HG03439 (cell line): Measurements from ENCODE around the gene TBC1D7.

Experiments
- ATAC-seq: cut with Tn5 transposase; IDR thresholded peaks from one replicate; pipeline ENCODE4 v1.9.1; 2021; ENCODE audit warnings: mild to moderate bottlenecking, moderate library complexity; ENCODE audit not compliant: unreplicated experiment

The TBC1D7 gene

GRCh38 chr6:13328076-13328874 is at the start of gene TBC1D7:
Gene TBC1D7, minus strand, starts transcription at chr6:13328537. Its CDS starts 1,639 bp downstream, at chr6:13326898.
- ATAC-seq = peak; percentile 89

GRCh38 chr6:13377054-13377758 is 48.9 kb upstream of the TBC1D7 start:
- ATAC-seq = no peak

- peak; percentile 62 for ATAC-seq
Observed at GRCh38 chr6:13375360-13375878, 47.1 kb upstream of the TBC1D7 start.

- ATAC-seq = no peak
Observed at GRCh38 chr6:13373919-13374318, 45.6 kb upstream of the TBC1D7 start.

GRCh38 chr6:13373488-13373886 is 45.1 kb upstream of the TBC1D7 start:
- no peak for ATAC-seq

- no peak for ATAC-seq
Observed at GRCh38 chr6:13372688-13373487, 44.6 kb upstream of the TBC1D7 start.

GRCh38 chr6:13372076-13372475 is 43.7 kb upstream of the TBC1D7 start:
- ATAC-seq = no peak

- ATAC-seq = no peak
Observed at GRCh38 chr6:13371421-13372072, 43.2 kb upstream of the TBC1D7 start.

GRCh38 chr6:13370623-13371022 is 42.3 kb upstream of the TBC1D7 start:
- ATAC-seq = no peak

- ATAC-seq = no peak
Observed at GRCh38 chr6:13369591-13369990, 41.3 kb upstream of the TBC1D7 start.

GRCh38 chr6:13368731-13369115 is 40.4 kb upstream of the TBC1D7 start:
- no peak for ATAC-seq

- no peak for ATAC-seq
Observed at GRCh38 chr6:13368079-13368730, 39.9 kb upstream of the TBC1D7 start.

GRCh38 chr6:13367396-13367795 is 39.1 kb upstream of the TBC1D7 start:
- no peak for ATAC-seq

- ATAC-seq = no peak
Observed at GRCh38 chr6:13365320-13365719, 37.0 kb upstream of the TBC1D7 start.

GRCh38 chr6:13364842-13365241 is 36.5 kb upstream of the TBC1D7 start:
- no peak for ATAC-seq

- no peak for ATAC-seq
Observed at GRCh38 chr6:13362412-13362811, 34.1 kb upstream of the TBC1D7 start.

GRCh38 chr6:13360671-13361540 is 32.6 kb upstream of the TBC1D7 start:
- ATAC-seq = no peak

GRCh38 chr6:13359287-13359686 is 30.9 kb upstream of the TBC1D7 start:
- no peak for ATAC-seq

GRCh38 chr6:13358511-13358910 is 30.2 kb upstream of the TBC1D7 start:
- no peak for ATAC-seq
